CD14-positive monocyte (primary cell): ENCODE results near the gene CHD3. TPM values are rescaled to one million over a fixed set of nuclear protein-coding genes. Genes with fewer than 3 reads are reported as not detected.
A peak's percentile ranks its signal among the peaks of the same experiment; 100 is the strongest.

ENCODE experiments used
- DNase-seq, 3 donors: peaks; one replicate each; pipeline ENCODE4 v3.0.0-alpha.2; 2011 to 2022
- H2AFZ ChIP-seq: 2 replicates; pipeline ENCODE4 v1.6.0; 2012; ENCODE audit warnings: mild to moderate bottlenecking, low read depth, low read length, inconsistent platforms; ENCODE audit not compliant: insufficient read depth, poor library complexity, severe bottlenecking
- H3K27ac ChIP-seq, 2 donors: 1 replicate in 1 of 2; 2 replicates in 1 of 2; pipeline ENCODE4 v1.5.1; 2012 to 2013; ENCODE audit warnings: low read length in 2 of 2, control low read depth in 1 of 2, inconsistent platforms in 1 of 2, low read depth in 1 of 2, mild to moderate bottlenecking in 1 of 2
- H3K27me3 ChIP-seq, 2 donors: one replicate each; pipeline versions ENCODE4 v1.6.0 to v1.6.1; 2011 to 2013; ENCODE audit warnings: low read length in 2 of 2; ENCODE audit not compliant: control insufficient read depth in 2 of 2, insufficient read depth in 2 of 2
- H3K36me3 ChIP-seq, 2 donors: replicated peaks in 1 of 2; 1 replicate in 1 of 2; 2 replicates in 1 of 2; pipeline versions ENCODE4 v1.5.1 to v1.6.1; 2012 to 2013; ENCODE audit warnings: low read length in 2 of 2, control low read depth in 1 of 2, inconsistent platforms in 1 of 2, mild to moderate bottlenecking in 1 of 2; ENCODE audit not compliant: insufficient read depth in 2 of 2, control insufficient read depth in 1 of 2
- H3K4me1 ChIP-seq, 2 donors: 1 replicate in 1 of 2; 2 replicates in 1 of 2; pipeline versions ENCODE4 v1.5.1 to v1.6.1; 2012 to 2013; ENCODE audit warnings: low read length in 2 of 2, control low read depth in 1 of 2, inconsistent platforms in 1 of 2, mild to moderate bottlenecking in 1 of 2, moderate library complexity in 1 of 2; ENCODE audit not compliant: insufficient read depth in 2 of 2, control insufficient read depth in 1 of 2
- H3K4me2 ChIP-seq: replicated peaks from 2 replicates; pipeline ENCODE3; 2012; ENCODE audit warnings: low read length, moderate library complexity, mild to moderate bottlenecking; ENCODE audit not compliant: poor library complexity, severe bottlenecking; ENCODE audit errors: extremely low read depth
- H3K4me3 ChIP-seq, 3 experiments: fragments of 200-600 bp in 1 of 3; sonication (generic) in 1 of 3; replicated peaks in 1 of 3; 1 replicate in 2 of 3; 2 replicates in 1 of 3; pipeline ENCODE4 v1.5.1; 2011 to 2013; ENCODE audit warnings: low read length in 3 of 3, mild to moderate bottlenecking in 3 of 3, control low read depth in 2 of 3, low read depth in 2 of 3, inconsistent platforms in 1 of 3, moderate library complexity in 1 of 3
- H3K79me2 ChIP-seq: 2 replicates; pipeline ENCODE4 v1.6.0; 2012; ENCODE audit warnings: mild to moderate bottlenecking, control low read depth, inconsistent platforms, low read length, moderate library complexity; ENCODE audit not compliant: insufficient read depth
- H3K9ac ChIP-seq: 2 replicates; pipeline ENCODE4 v1.6.0; 2017; ENCODE audit warnings: low read length, mild to moderate bottlenecking; ENCODE audit not compliant: insufficient read depth, poor library complexity, severe bottlenecking
- H3K9me3 ChIP-seq, 2 donors: replicated peaks in 1 of 2; 1 replicate in 1 of 2; 2 replicates in 1 of 2; pipeline versions ENCODE4 v1.5.1 to v1.6.1; 2012 to 2013; ENCODE audit warnings: low read length in 2 of 2, control low read depth in 1 of 2; ENCODE audit not compliant: control insufficient read depth in 1 of 2, insufficient read depth in 1 of 2
- H4K20me1 ChIP-seq: 2 replicates; pipeline ENCODE4 v1.6.0; 2012; ENCODE audit warnings: mild to moderate bottlenecking, low read length, control low read depth, moderate library complexity; ENCODE audit not compliant: insufficient read depth
- H3K27ac Mint-ChIP-seq, 7 donors: one replicate each; pipeline ENCODE4 v1.8.0; 2020; ENCODE audit warnings: mild to moderate bottlenecking in 7 of 7, mixed read lengths in 7 of 7, moderate library complexity in 6 of 7, inconsistent platforms in 2 of 7
- H3K27me3 Mint-ChIP-seq, 3 donors: one replicate each; pipeline ENCODE4 v1.8.0; 2021 to 2022; ENCODE audit warnings: low read depth in 3 of 3, mild to moderate bottlenecking in 3 of 3, mixed read lengths in 3 of 3, moderate library complexity in 3 of 3, inconsistent platforms in 1 of 3
- H3K36me3 Mint-ChIP-seq, 2 donors: one replicate each; pipeline ENCODE4 v1.8.0; 2020; ENCODE audit warnings: mixed read lengths in 2 of 2, inconsistent platforms in 1 of 2, mild to moderate bottlenecking in 1 of 2
- H3K4me1 Mint-ChIP-seq: one replicate; pipeline ENCODE4 v1.8.0; 2020; ENCODE audit warnings: mild to moderate bottlenecking, mixed read lengths
- H3K4me3 Mint-ChIP-seq, 2 donors: one replicate each; pipeline ENCODE4 v1.8.0; 2020; ENCODE audit warnings: mild to moderate bottlenecking in 2 of 2, mixed read lengths in 2 of 2, moderate library complexity in 1 of 2
- H3K9me3 Mint-ChIP-seq, 7 donors: one replicate each; pipeline ENCODE4 v1.8.0; 2020 to 2022; ENCODE audit warnings: mixed read lengths in 7 of 7, mild to moderate bottlenecking in 6 of 7, moderate library complexity in 6 of 7, inconsistent platforms in 2 of 7
- WGBS: methylation state at CpG from one replicate; pipeline ENCODE4 v1.1.5; 2013; ENCODE audit warnings: missing lambda C conversion rate; ENCODE audit not compliant: insufficient coverage; 5-methylcytosine and 5-hydroxymethylcytosine counted together
- intact Hi-C, 2 donors: fragments of 100-400 bp; cut with micrococcal nuclease; formaldehyde crosslinking; loops; one replicate each; pipeline versions ENCODE4 v1.15.0 to v1.15.1; 2023
- polyA plus RNA-seq, 3 donors: library from polyadenylated mRNA; depleted of rRNA in 1 of 3; unstranded in 2 of 3; stranded (reverse) in 1 of 3; fragments of 300-500 nt in 2 of 3; fragments of >200 nt in 1 of 3; fragmentation: Illumina TruSeq in 2 of 3; gene quantifications; 1 replicate in 2 of 3; 2 replicates in 1 of 3; pipeline ENCODE4 v1.2.3, GENCODE V29; 2012 to 2021
- TF ChIP-seq, protein P1 (sequence below): fragments of 200-600 bp; IDR thresholded peaks from one replicate; pipeline ENCODE4 v1.8.0; 2022; ENCODE audit warnings: antibody characterized with exemption, mild to moderate bottlenecking

Gene CHD3
- polyA plus RNA-seq, 3 donors = 0.55 to 67.9 (median 0.91) TPM

DNA sequence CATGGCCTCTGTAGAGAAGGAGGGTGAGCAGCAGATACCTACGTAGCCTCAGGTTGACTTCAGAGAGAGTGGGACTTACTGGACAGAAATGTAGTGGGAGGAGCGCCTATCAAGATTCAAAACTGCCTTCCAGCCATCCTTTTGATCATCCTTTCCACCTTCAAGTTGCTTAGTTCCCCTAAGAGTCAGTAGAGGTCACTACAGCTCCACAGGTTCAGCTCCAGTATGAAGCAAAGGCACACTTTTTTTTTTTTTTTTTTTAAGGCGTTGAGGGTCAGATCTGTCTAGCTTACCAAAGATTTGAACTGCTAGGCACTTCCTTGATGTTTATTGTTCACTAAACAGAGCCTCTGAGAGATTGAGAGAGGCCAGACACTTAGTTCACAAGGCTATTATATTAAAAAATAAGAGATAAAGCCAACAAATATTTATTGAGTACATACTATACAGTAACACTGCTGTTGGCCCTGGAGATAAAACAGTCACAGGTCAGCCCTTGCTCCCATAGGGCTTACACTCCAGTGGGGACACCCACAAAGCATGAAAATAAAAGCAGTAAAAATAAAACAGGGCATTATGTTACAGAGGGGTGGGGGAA is 24.4 kb downstream of the CHD3 start:
- intact Hi-C loops = loop anchor here (1.0 to 5.0 kb wide), 3 partner anchors 76 to 124 kb away; partner anchors contain the start of gene ALOX15B (in 1 of the 2)
- H4K20me1 ChIP-seq = peaks cover 6% of the 10 kb centered on the region

DNA sequence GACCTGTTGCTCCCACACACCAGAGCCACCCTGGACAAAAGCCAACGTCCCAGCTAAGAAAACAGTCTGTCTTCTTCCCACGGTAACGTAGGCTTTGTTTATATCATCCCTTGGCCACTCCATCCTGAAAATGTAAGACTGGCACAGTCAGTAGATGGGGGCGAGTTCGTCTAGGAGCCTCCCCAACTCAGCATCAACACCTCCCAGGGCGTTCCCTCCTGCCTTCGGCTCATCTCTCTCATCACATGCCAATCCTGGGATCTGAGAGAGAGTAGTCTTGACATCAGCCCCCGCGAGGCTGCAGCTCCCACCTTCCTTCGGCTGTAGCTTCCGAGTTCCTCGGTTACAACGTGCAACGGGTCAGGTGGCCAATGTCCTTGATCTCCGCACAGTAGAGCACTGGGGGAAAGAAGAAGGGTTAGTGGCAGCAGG is 26.6 kb downstream of the CHD3 start:
- Mint-ChIP-seq H3K27ac (peak overlapping the region; percentile 83 to 96 (median 94)), H3K4me3 (peak overlapping the region; percentile 86 to 89), H3K9me3 (no peaks in the 10 kb centered on the region), H3K4me1 (peaks cover 37% of the 10 kb centered on the region), H3K27me3 (peaks cover 0 to 3% (median 1%) of the 10 kb centered on the region in 3 donors), H3K36me3 (peaks cover 18 to 20% of the 10 kb centered on the region in 2 donors)
- Histone ChIP-seq H3K4me1 (peaks cover 23 to 32% of the 10 kb centered on the region in 2 donors), H3K79me2 (peaks cover 9% of the 10 kb centered on the region), H4K20me1 (peaks cover 6% of the 10 kb centered on the region), H3K27me3 (no peaks in the 10 kb centered on the region), H2AFZ (peak overlapping the region; percentile 85), H3K9me3 (no peaks in the 10 kb centered on the region), H3K9ac (peak overlapping the region; percentile 64), H3K4me2 (peak overlapping the region; percentile 77), H3K27ac (peak overlapping the region; percentile 81 to 87), H3K4me3 (peak overlapping the region; percentile 27 to 66 (median 31)), H3K36me3 (peaks cover 19 to 24% of the 10 kb centered on the region in 2 donors)
- no peak for DNase-seq
- TF ChIP-seq, protein P1, sequence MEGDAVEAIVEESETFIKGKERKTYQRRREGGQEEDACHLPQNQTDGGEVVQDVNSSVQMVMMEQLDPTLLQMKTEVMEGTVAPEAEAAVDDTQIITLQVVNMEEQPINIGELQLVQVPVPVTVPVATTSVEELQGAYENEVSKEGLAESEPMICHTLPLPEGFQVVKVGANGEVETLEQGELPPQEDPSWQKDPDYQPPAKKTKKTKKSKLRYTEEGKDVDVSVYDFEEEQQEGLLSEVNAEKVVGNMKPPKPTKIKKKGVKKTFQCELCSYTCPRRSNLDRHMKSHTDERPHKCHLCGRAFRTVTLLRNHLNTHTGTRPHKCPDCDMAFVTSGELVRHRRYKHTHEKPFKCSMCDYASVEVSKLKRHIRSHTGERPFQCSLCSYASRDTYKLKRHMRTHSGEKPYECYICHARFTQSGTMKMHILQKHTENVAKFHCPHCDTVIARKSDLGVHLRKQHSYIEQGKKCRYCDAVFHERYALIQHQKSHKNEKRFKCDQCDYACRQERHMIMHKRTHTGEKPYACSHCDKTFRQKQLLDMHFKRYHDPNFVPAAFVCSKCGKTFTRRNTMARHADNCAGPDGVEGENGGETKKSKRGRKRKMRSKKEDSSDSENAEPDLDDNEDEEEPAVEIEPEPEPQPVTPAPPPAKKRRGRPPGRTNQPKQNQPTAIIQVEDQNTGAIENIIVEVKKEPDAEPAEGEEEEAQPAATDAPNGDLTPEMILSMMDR = no peak
- intact Hi-C loops = loop anchor here (2.0 kb wide), 1 partner anchor 142 kb away; no protein-coding TSS in a partner anchor
- 1% methylated on average over 12 of the region's 15 CpGs for WGBS

More for the DNA sequence above, 24.4 kb downstream of the CHD3 start:
- H3K36me3 ChIP-seq = peaks cover 39 to 45% of the 10 kb centered on the region in 2 donors
- H3K27me3 ChIP-seq = no peaks in the 10 kb centered on the region
- H2AFZ ChIP-seq = no peak overlapping the region
- H3K79me2 ChIP-seq = peaks cover 9% of the 10 kb centered on the region
- no peak overlapping the region for H3K4me3 Mint-ChIP-seq
- H3K4me2 ChIP-seq = no peak overlapping the region
- H3K4me3 ChIP-seq = no peak overlapping the region
- H3K9me3 ChIP-seq = no peaks in the 10 kb centered on the region
- TF ChIP-seq, protein P1 = peak; percentile 81
- peaks cover 36 to 40% of the 10 kb centered on the region in 2 donors for H3K36me3 Mint-ChIP-seq
- no peaks in the 10 kb centered on the region for H3K9me3 Mint-ChIP-seq
- H3K27ac ChIP-seq = no peak overlapping the region
- H3K27ac Mint-ChIP-seq = peak overlapping the region in 4 of 7 donors; percentile 37 to 84 (median 62)
- H3K27me3 Mint-ChIP-seq = peaks cover 0 to 3% (median 1%) of the 10 kb centered on the region in 3 donors
- WGBS = no CpG with 5 or more reads among the region's 3 CpGs
- DNase-seq = peak; percentile 69 to 79 (median 79)
- H3K4me1 Mint-ChIP-seq = peaks cover 36% of the 10 kb centered on the region
- H3K4me1 ChIP-seq = peaks cover 23 to 32% of the 10 kb centered on the region in 2 donors
- no peak overlapping the region for H3K9ac ChIP-seq
